Central memory CD8-positive, alpha-beta T cell (primary cell): ENCODE results near the gene SDHC.
"Not testable (repeated sequence)": the region's sequence is repeated elsewhere in the genome, so short reads cannot be mapped to it uniquely, and the experiment has no call there.

Source experiments
- ATAC-seq: fragments of 150-1000 bp; cut with Tn5 transposase; replicated peaks from 2 replicates; pipeline ENCODE4 v1.10.0; 2022; ENCODE audit warnings: mild to moderate bottlenecking, moderate FRiP score, moderate number of reproducible peaks; ENCODE audit not compliant: poor library complexity, severe bottlenecking; ENCODE audit errors: extremely low read depth
- DNase-seq, 2 donors: peaks; one replicate each; pipeline ENCODE4 v3.0.0; 2021; ENCODE audit warnings: low spot score in 2 of 2
- H3K27ac Mint-ChIP-seq: one replicate; pipeline ENCODE4 v1.8.0; 2022; ENCODE audit warnings: low read depth, mild to moderate bottlenecking, moderate library complexity, mixed read lengths
- H3K27me3 Mint-ChIP-seq: one replicate; pipeline ENCODE4 v1.8.0; 2022; ENCODE audit warnings: mixed read lengths
- H3K36me3 Mint-ChIP-seq: one replicate; pipeline ENCODE4 v1.8.0; 2022; ENCODE audit warnings: mild to moderate bottlenecking, moderate library complexity, mixed read lengths; ENCODE audit not compliant: insufficient read depth
- H3K4me1 Mint-ChIP-seq: one replicate; pipeline ENCODE4 v1.8.0; 2022; ENCODE audit warnings: mixed read lengths
- H3K4me3 Mint-ChIP-seq: one replicate; pipeline ENCODE4 v1.8.0; 2022; ENCODE audit warnings: mild to moderate bottlenecking, moderate library complexity, mixed read lengths
- H3K9me3 Mint-ChIP-seq: one replicate; pipeline ENCODE4 v1.8.0; 2022; ENCODE audit warnings: mixed read lengths

SDHC gene

DNA sequence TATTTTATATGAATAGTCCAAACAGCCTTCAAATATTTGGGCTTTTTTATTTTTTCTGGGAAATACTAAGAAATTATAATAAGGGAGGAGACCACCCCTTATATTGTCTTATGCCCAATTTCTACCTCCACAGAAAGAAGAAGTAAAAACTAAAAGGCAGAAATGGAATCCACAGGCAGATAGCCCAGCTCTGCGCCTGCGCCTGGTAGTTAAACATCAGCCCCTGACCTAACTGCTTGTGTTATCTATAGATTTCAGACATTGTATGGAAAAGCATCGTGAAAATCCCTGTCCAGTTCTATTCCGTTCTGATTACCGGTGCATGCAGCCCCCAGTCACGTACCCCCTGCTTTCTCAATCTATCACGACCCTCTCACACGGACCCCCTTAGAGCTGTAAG is 82.9 kb downstream of the SDHC start:
- not testable (repeated sequence) for H3K9me3 Mint-ChIP-seq, H3K27me3 Mint-ChIP-seq, ATAC-seq, H3K27ac Mint-ChIP-seq, H3K4me3 Mint-ChIP-seq, DNase-seq
- Mint-ChIP-seq H3K36me3 (peaks cover 21% of the 10 kb centered on the region), H3K4me1 (peaks cover 26% of the 10 kb centered on the region)

DNA sequence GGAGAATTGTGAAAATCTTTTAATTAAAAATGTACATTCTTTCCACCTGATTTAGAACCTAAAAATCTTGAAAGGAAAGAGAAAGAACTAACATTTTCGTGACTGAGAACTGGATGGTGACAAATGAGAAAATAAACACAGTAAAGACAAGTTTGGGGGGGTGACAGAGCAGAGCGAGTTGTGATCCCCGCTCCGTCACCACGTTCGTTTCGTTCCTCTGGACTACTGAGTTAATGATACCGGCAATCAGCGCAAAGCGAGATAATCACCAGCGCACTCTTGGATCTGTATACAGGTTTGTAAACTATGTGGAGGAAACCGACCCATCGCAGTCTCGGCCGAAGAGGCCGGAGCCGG is 84.7 kb downstream of the SDHC start:
- Mint-ChIP-seq H3K9me3 (peaks cover 4% of the 10 kb centered on the region), H3K27ac (peak overlapping the region; percentile 100), H3K4me1 (peaks cover 30% of the 10 kb centered on the region), H3K36me3 (peaks cover 22% of the 10 kb centered on the region), H3K4me3 (peak overlapping the region; percentile 99), H3K27me3 (peaks cover 9% of the 10 kb centered on the region)
- peak; percentile 33 for ATAC-seq
- DNase-seq = no peak

DNA sequence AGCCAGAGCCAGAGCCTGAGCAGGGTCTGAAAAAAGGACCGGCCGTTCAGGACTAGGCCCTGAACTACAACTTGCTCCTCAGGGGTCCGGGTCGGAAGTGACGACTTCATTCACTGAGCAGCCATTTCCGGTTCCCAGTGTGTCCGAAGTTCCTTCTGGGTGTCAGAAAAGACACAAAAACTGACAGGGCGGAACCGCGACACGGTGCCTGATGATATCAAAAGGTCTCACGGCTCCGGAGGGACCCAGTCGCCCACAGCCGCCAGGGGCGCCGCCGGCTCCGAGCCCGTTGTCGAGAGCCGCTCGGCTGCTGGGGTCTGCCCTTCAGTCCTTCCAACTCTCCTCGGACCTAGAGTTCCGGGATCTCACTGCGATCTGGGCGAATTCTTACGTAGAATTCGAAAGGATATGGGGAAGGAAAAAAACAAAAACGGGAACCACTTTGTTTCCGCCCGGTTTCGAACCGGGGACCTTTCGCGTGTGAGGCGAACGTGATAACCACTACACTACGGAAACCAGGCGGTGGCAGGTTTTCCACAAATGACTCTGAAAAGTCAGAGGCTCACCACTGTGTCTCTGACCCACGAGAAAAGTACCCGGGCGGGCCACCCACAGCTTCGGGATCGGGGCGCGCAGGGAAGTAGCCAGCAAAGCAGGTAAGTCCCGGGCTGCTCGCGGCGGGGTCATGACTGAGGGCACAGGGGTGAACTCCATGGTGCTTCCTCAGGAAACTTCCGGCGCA is 85.2 kb downstream of the SDHC start:
- H3K4me3 Mint-ChIP-seq = peak overlapping the region; percentile 99
- peaks cover 35% of the 10 kb centered on the region for H3K4me1 Mint-ChIP-seq
- ATAC-seq (peak; percentile 84), DNase-seq (peak; percentile 90 to 99)
- H3K27me3 Mint-ChIP-seq = peaks cover 9% of the 10 kb centered on the region
- H3K27ac Mint-ChIP-seq = peak overlapping the region; percentile 100
- peaks cover 4% of the 10 kb centered on the region for H3K9me3 Mint-ChIP-seq
- peaks cover 22% of the 10 kb centered on the region for H3K36me3 Mint-ChIP-seq

GRCh38 chr1:161402446-161402845 is 88.3 kb downstream of the SDHC start:
- Mint-ChIP-seq H3K4me1 (peaks cover 38% of the 10 kb centered on the region), H3K27me3 (peaks cover 9% of the 10 kb centered on the region), H3K27ac (no peak overlapping the region), H3K4me3 (no peak overlapping the region), H3K36me3 (peaks cover 23% of the 10 kb centered on the region), H3K9me3 (peaks cover 4% of the 10 kb centered on the region)
- DNase-seq (no peak), ATAC-seq (no peak)

DNA sequence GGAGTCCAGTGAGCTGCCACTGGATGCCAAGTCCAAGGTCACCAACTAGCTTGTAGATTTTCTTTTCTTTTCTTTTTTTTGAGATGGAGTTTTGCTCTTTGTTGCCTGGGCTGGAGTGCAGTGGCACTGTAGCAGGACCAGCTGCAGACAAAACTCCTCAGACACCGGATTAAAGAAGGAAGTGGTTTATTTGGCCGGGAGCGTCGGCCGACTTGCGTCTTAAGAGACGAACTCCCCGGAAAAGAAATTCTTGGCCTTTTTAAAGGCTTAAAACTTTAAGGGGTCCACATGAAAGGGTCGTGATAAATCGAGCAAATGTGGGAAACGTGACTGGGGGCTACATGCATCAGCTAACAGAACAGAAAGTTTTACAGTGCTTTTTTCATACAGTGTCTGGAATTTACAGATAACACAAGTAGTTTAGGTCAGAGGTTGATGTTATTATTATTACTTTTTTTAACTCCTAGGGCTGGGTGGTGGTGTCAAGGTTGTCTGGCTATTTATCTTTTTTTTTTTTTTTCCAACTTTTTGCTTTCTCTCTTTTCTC is 89.9 kb downstream of the SDHC start:
- Mint-ChIP-seq H3K27me3 (peaks cover 9% of the 10 kb centered on the region), H3K27ac (no peak overlapping the region), H3K4me3 (no peak overlapping the region), H3K36me3 (peaks cover 19% of the 10 kb centered on the region), H3K9me3 (peaks cover 4% of the 10 kb centered on the region), H3K4me1 (peaks cover 39% of the 10 kb centered on the region)
- ATAC-seq = no peak
- no peak for DNase-seq

GRCh38 chr1:161406551-161406950 is 92.4 kb downstream of the SDHC start:
- not testable (repeated sequence) for H3K27me3 Mint-ChIP-seq, ATAC-seq

DNA sequence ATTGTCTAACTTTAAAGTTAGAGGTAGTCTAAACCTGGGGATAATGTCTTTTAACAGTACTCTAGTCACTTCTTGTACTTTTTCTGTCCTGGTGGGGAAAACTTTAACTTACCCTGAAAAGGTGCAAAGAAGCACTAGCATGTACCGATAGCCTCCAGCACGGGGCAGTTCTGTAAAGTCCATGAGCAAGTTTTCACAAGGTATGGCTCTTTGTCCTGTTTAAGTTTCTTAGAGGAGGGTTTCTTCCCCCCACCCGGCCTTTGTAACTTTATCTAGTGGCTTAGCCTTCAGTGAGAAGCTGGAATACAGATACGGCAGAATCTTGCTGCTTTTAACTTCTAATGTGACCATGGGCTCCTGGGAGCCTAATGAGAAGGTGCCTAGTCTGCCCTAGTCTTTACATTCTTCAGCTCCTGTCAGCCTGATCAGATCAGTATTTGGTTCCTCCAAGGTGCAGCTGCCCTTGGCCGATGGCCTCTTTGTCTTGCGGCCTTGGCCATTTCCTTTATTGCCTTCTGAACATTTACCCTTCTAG is 93.3 kb downstream of the SDHC start:
- H3K4me3 Mint-ChIP-seq = no peak overlapping the region
- no peaks in the 10 kb centered on the region for H3K27me3 Mint-ChIP-seq
- H3K9me3 Mint-ChIP-seq = no peaks in the 10 kb centered on the region
- H3K36me3 Mint-ChIP-seq = peaks cover 3% of the 10 kb centered on the region
- ATAC-seq (no peak), DNase-seq (no peak)
- H3K27ac Mint-ChIP-seq = no peak overlapping the region
- peaks cover 34% of the 10 kb centered on the region for H3K4me1 Mint-ChIP-seq

More at GRCh38 chr1:161406551-161406950, 92.4 kb downstream of the SDHC start:
- H3K36me3 Mint-ChIP-seq, H3K27ac Mint-ChIP-seq, H3K4me3 Mint-ChIP-seq, DNase-seq, H3K9me3 Mint-ChIP-seq: not testable (repeated sequence)
- H3K4me1 Mint-ChIP-seq = peaks cover 34% of the 10 kb centered on the region

DNA sequence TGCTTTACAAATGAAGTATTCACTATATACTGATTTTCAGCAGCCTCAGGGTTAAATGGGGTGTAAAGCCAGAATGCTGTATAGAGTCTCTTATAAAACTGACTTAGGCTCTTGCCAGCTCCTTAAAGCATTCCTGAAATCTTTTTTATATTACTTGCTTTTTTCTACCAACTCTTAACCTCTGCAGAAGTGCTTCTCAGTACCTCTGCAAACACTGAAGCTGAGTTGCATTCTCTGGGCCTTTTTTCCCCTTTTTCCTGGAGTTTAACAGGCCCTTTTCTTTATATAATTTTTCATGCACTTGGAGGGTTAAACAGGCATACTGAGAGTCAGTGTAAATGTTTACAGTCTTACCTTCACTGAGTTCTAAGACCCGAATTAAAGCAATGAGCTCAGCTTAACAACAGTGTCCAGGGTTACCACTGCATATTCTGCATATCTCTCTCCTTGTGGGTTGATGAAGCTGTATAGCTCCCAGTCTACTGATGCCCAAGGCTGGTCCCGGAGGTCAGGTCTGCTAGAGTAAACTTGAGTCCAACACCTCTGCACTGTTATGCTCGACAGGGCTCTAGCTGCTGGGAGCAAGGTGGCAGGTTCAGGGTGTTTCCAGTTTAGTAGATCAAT is 94.4 kb downstream of the SDHC start:
- H3K4me3 Mint-ChIP-seq = no peak overlapping the region
- peaks cover 2% of the 10 kb centered on the region for H3K36me3 Mint-ChIP-seq
- no peaks in the 10 kb centered on the region for H3K27me3 Mint-ChIP-seq
- DNase-seq (no peak), ATAC-seq (no peak)
- H3K9me3 Mint-ChIP-seq = no peaks in the 10 kb centered on the region
- peak overlapping the region; percentile 58 for H3K27ac Mint-ChIP-seq
- H3K4me1 Mint-ChIP-seq = peaks cover 33% of the 10 kb centered on the region

DNA sequence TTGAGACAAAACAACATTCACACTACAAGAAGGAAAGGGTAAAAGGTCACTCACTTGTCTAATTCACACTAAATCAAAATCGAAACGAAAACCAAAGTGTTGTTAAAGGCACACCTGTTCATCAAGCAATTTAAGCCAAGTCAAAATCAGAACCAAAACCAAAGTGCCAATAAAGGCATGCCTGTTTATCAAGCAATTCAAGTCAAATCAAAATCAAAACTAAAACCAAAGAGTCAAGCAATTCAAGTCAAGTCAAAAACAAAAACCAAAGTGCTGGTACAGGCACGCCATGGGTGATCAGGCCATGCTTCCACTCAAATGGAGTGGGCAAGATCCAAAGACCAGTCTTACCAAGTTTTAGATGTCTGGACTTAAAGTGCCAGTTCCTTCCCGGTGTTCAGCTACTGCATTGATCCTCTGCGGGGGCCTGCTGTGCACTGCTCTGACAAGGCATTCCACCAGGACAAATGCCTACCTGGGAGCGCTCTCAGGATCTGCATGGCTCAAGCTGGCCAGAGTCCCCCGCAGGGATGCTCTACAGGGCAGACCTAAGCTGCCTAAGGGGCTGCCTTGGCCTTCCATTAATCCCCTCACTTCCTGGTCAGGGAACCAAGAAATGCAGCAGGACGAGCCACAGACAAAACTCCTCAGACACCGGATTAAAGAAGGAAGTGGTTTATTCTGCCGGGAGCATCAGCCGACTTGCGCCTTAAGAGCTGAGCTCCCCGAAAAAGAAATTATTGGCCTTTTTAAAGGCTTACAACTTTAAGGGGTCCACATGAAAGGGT is 95.9 kb downstream of the SDHC start:
- H3K27me3 Mint-ChIP-seq, H3K36me3 Mint-ChIP-seq, DNase-seq, H3K9me3 Mint-ChIP-seq: not testable (repeated sequence)
- peaks cover 21% of the 10 kb centered on the region for H3K4me1 Mint-ChIP-seq
- peak; percentile 78 for ATAC-seq
- H3K4me3 Mint-ChIP-seq = peak overlapping the region; percentile 16
- H3K27ac Mint-ChIP-seq = peak overlapping the region; percentile 54

- H3K9me3 Mint-ChIP-seq, DNase-seq, H3K4me3 Mint-ChIP-seq, ATAC-seq, H3K36me3 Mint-ChIP-seq, H3K27me3 Mint-ChIP-seq: not testable (repeated sequence)
- peaks cover 21% of the 10 kb centered on the region for H3K4me1 Mint-ChIP-seq
- peak overlapping the region; percentile 54 for H3K27ac Mint-ChIP-seq
Measured at GRCh38 chr1:161410636-161410970, 96.4 kb downstream of the SDHC start.
